CD1c-positive myeloid dendritic cell (primary cell): ENCODE results near the gene FAM219A.

Experiments used
- DNase-seq: peaks from one replicate; pipeline ENCODE4 v3.0.0-alpha.2; 2016; ENCODE audit errors: extremely low spot score

FAM219A gene

DNA sequence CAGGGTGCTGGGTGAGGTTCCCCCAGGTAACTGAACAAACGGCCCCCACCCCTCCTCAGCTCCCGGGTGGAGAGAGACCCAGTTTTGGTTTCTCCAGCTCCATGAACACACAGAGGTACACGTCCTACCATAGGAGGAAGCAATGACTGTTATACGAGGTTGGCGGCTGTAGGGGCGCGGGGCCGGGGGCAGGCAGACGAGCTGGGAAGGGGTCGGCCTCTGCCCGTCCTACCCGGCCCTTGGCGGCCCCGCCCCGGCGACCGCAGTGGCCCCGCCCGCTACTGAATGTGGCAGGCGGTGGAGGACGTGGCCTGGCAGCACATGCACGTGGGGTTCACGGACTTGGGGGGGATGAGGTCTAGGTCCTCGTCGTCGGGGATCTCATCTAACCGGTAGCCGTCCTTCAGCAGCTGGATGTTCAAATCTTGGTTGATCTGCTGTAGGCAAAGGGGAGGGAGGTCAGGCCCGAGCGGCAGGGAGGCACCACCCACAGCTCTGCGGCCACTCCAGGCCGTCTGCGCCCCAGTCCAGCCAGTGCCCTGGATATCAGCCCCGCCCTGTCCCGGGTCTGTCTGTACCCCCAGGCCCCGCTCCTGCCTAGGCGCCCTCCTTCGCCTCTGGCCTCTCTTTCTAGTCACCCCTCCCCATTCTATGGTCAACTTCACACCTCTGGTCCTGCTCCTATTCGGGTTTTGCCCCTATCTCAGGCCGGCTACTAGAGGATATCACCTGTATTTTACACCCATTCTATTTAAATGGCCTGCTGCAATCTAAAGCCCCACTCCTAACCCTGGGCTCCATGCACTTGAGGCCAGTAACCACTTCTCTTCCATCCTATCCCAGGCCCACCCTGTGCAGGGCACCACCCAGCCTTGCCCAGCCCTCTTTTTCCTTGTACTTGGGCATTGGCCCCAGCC, 57.4 kb downstream of the FAM219A start:
- DNase-seq = no peak

DNA sequence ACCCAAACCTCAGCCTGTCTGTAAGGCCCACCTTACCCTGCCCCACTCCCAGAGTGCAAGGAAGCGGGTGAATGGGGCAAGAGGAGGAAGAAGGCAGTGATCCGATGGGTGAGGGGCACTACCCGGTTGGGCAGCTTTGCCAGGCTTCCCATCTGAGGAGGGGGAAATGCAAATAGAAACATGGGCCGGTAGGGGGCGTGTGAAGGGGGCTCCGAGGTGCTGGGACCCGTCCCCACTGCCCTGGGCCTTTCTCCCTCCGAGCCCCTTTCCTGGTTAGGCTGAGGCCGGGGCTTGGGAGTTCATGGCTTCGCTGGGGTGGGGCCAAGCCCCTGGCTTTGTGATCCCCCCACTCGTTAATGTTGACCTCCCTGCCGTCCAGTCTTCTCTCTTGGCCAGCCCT, 58.1 kb downstream of the FAM219A start:
- no peak for DNase-seq

DNA sequence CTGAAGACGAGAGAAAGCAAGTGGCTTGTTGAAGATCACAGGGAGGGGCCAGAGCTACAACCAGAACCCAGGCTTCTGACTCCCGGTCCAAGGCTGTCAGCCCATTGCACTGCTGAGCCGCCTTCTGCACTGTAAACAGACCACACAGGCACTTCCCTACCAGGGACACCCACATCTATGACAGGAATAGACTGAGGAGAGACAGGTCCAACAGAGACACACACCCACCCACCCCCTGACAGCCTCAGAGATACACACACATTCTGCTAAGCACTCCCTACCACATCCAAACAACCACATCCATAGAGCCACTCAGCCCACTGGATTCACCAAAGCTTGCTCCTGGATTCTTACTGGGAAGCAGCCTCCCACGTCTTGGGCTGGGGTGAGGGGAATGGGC, 58.6 kb downstream of the FAM219A start:
- no peak for DNase-seq

GRCh38 chr9:34398875-34399274, 59.5 kb downstream of the FAM219A start:
- no peak for DNase-seq

- DNase-seq = no peak
These were observed 61.8 kb downstream of the FAM219A start for GRCh38 chr9:34396276-34397214.

GRCh38 chr9:34392511-34392910, 65.9 kb downstream of the FAM219A start:
- DNase-seq = no peak

DNA sequence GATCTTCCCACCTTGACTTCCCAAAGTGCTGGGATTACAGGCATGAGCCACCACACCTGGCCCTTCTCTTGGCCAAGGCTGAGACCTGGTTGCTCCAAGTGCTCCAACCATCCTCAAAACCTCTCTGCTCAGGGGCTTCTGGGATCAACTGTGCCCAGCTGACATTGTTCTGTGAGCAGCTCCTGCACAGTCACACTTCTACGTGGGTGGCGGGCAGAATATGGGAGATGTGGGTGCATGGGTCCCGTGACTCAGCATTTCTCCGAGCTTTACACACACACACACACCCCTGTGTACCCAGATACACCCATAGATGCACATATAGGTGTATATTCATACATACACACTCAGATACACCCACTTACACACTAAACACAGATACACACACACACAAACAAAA, 71.1 kb downstream of the FAM219A start:
- DNase-seq = no peak

GRCh38 chr9:34386656-34387055, 71.7 kb downstream of the FAM219A start:
- DNase-seq = no peak

DNA sequence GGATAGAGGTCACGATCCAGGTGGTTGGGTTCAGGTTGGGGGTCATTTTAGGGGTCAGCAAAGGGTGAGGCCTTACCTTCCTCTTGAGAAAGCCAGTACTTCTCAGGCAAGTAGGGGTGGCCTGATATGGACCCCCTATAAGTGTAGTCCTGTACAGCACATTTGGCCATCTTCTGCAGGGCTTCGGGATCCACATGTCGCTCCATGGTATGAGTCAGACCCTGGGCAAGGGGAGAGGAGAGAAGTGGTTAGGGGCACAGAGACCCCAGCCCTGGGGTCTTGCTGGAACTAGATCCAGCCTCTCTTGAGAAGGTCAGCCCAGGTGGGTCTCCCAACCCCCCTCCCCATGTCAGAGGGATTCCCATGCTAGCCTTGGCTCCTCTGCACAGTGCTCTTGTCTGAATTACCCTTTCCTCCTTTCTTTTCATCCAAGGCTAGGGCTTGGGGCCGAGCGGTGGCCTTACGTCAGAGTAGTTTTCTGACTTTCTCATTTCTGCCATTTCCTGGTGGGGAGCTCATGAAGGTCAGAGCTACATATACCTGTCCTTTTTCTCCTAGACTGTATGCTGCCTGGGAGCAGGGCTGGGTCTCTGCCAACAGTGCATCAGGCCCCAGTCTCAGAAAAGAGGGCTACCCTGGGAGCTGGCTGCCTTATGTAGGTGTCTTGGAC, 72.7 kb downstream of the FAM219A start:
- DNase-seq = no peak

DNA sequence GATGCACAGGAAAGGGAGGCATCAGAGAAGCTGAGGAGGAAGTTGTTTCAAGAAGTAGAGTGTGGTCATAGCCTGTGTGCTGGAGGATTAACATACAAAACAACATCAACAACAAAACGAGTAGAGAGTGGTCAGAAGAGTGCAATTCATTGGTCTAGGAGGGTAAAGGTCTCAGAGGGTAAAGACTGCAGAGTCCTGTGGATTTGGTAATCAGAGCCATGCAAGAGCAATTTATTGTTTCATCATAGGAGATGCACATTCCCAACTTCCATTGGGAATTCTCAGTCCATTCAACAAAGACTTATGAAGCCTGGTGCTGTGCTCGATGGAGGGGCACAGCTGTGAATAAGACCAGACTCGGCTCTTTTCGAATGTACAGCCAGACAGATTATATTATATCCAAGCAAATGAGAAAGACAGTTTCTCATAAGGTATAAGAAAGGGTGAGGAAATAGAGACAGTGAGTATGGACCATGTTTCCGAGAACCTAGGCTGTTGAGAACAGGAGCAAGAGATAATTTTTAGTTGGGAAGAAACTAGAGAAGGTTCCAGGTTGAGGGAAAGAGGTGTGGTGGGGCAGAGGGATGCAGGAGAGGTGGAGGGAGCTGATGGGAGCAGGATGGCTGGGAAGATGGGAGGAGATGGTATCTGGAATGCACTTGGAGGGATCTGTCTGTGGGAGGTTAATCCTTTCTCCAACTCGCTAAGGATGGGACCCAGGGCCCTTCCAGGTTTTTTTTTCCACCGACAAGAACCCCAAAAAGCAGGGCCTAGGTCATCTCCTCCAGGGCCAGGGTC, 73.8 kb downstream of the FAM219A start:
- peak; percentile 20 for DNase-seq

- no peak for DNase-seq
These were observed 74.5 kb downstream of the FAM219A start for GRCh38 chr9:34383904-34384303.

DNA sequence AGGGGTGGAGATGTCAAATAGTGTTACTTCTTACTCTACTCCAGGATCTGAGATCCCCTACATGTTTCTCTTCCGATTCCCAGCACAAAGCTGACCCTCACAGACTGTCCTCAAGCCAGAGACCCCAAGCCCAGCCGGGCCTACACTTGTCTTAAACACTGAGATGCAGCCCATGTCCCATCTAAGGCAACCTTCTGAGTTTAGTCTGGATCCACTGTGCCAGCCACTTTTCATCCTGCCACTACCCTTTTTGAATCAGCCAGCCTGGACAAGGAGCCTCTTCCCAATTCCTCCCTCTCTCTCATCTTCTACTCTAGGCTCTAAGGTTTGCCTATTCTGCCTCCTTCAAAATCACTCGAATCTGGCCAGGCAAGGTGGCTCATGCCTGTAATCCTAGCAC, 75.5 kb downstream of the FAM219A start:
- DNase-seq = no peak

- DNase-seq = no peak
These were observed 76.3 kb downstream of the FAM219A start for GRCh38 chr9:34382054-34382453.

- DNase-seq = no peak
These were observed 77.0 kb downstream of the FAM219A start for GRCh38 chr9:34381323-34381722.

- peak; percentile 88 for DNase-seq
These were observed 77.7 kb downstream of the FAM219A start for GRCh38 chr9:34380511-34381315.

GRCh38 chr9:34380034-34380510, 78.3 kb downstream of the FAM219A start:
- no peak for DNase-seq

GRCh38 chr9:34379334-34380033, 78.9 kb downstream of the FAM219A start:
- DNase-seq = peak; percentile 93

DNA sequence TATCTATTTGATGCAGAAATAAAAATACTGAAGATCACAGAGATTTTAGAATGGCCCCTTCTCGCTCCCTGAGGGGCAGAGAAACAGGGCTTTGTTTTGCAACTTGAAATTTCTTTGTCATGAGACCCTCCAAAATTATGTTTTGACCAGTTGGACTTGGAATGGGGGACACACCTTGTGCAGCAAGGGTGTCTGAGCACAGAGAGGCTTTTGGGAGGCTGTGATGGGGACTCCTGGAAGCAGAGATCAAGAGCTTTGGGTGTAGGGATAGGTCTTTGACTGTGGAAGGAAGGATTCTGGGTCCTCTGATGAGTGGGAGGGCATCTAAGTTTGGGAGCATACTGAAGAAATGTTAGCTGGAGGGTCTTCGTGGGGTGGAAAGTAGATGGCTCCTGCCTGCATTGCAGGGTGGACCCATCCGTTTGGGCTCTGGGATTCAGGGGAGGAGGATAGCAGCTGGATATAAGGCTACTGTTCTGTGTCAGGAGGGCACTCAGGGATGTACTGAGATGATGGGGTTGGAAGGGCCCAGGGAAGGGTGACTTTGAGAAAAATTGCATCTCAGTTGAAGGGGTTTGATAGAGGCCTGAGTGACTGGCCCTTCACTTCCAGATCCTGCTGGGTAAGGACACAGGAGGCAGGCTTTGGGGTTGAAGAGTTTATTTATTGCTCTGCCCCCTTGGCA, 79.9 kb downstream of the FAM219A start:
- no peak for DNase-seq

- DNase-seq = peak; percentile 7
These were observed 81.0 kb downstream of the FAM219A start for GRCh38 chr9:34377404-34377746.
